Nephron progenitor cell (in vitro differentiated cells): ENCODE measurements around the gene ALG1.

Source experiments
- DNase-seq: peaks from one replicate; pipeline ENCODE4 v3.0.0; 2021
- H3K27ac Mint-ChIP-seq: 2 replicates; pipeline ENCODE4 v1.8.0; 2021; ENCODE audit warnings: mild to moderate bottlenecking, moderate library complexity, mixed read lengths
- H3K27me3 Mint-ChIP-seq: 2 replicates; pipeline ENCODE4 v1.8.0; 2021; ENCODE audit warnings: mild to moderate bottlenecking, low read depth, mixed read lengths; ENCODE audit not compliant: poor library complexity
- H3K36me3 Mint-ChIP-seq: 2 replicates; pipeline ENCODE4 v1.8.0; 2021; ENCODE audit warnings: low read depth, mixed read lengths
- H3K4me1 Mint-ChIP-seq: 2 replicates; pipeline ENCODE4 v1.8.0; 2021; ENCODE audit warnings: mixed read lengths
- H3K4me3 Mint-ChIP-seq: 2 replicates; pipeline ENCODE4 v1.8.0; 2021; ENCODE audit warnings: mild to moderate bottlenecking, moderate library complexity, mixed read lengths
- H3K9me3 Mint-ChIP-seq: 2 replicates; pipeline ENCODE4 v1.8.0; 2021; ENCODE audit warnings: mild to moderate bottlenecking, moderate library complexity, mixed read lengths
- CTCF ChIP-seq: fragments of 200-600 bp; sonication (generic); IDR thresholded peaks from 2 replicates; pipeline ENCODE4 v1.5.0; 2021; ENCODE audit warnings: antibody characterized with exemption

ALG1 gene

GRCh38 chr16:5060073-5060641, 11.5 kb upstream of the ALG1 start:
- Mint-ChIP-seq H3K9me3 (no peaks in the 10 kb centered on the region), H3K4me1 (peaks cover 27% of the 10 kb centered on the region), H3K36me3 (no peaks in the 10 kb centered on the region), H3K4me3 (no peak overlapping the region), H3K27me3 (peaks cover 3% of the 10 kb centered on the region), H3K27ac (no peak overlapping the region)
- no peak for DNase-seq
- TF ChIP-seq CTCF = no peak

GRCh38 chr16:5062051-5062450, 9.6 kb upstream of the ALG1 start:
- Mint-ChIP-seq H3K4me3 (no peak overlapping the region), H3K36me3 (no peaks in the 10 kb centered on the region), H3K4me1 (peaks cover 32% of the 10 kb centered on the region), H3K27me3 (peaks cover 6% of the 10 kb centered on the region), H3K9me3 (no peaks in the 10 kb centered on the region), H3K27ac (no peak overlapping the region)
- no peak for TF ChIP-seq CTCF
- no peak for DNase-seq

- Mint-ChIP-seq H3K4me3 (no peak overlapping the region), H3K27ac (no peak overlapping the region), H3K4me1 (peaks cover 32% of the 10 kb centered on the region), H3K27me3 (peaks cover 9% of the 10 kb centered on the region), H3K36me3 (no peaks in the 10 kb centered on the region), H3K9me3 (no peaks in the 10 kb centered on the region)
- no peak for DNase-seq
- TF ChIP-seq CTCF = no peak
These were observed 8.6 kb upstream of the ALG1 start for GRCh38 chr16:5062790-5063765.

- Mint-ChIP-seq H3K4me1 (peaks cover 28% of the 10 kb centered on the region), H3K9me3 (no peaks in the 10 kb centered on the region), H3K4me3 (no peak overlapping the region), H3K36me3 (no peaks in the 10 kb centered on the region), H3K27ac (no peak overlapping the region), H3K27me3 (peaks cover 9% of the 10 kb centered on the region)
- DNase-seq = no peak
- no peak for TF ChIP-seq CTCF
These were observed 6.7 kb upstream of the ALG1 start for GRCh38 chr16:5064915-5065314.

GRCh38 chr16:5065326-5065725, 6.3 kb upstream of the ALG1 start:
- peaks cover 9% of the 10 kb centered on the region for H3K27me3 Mint-ChIP-seq
- DNase-seq = no peak
- TF ChIP-seq CTCF = no peak
- H3K4me1 Mint-ChIP-seq = peaks cover 26% of the 10 kb centered on the region
- H3K9me3 Mint-ChIP-seq = no peaks in the 10 kb centered on the region
- H3K36me3 Mint-ChIP-seq = no peaks in the 10 kb centered on the region
- H3K27ac Mint-ChIP-seq = no peak overlapping the region
- H3K4me3 Mint-ChIP-seq = no peak overlapping the region
